HT1080 (cell line): Measurements from ENCODE around the gene SULT1A2. TPM values are rescaled to one million over a fixed set of nuclear protein-coding genes. Genes with fewer than 3 reads are reported as not detected.
"Not testable (repeated sequence)": the region's sequence is repeated elsewhere in the genome, so short reads cannot be mapped to it uniquely, and the experiment has no call there.

Experiments used
- DNase-seq: peaks from one replicate; pipeline ENCODE4 v3.0.0-alpha.2; 2015; ENCODE audit warnings: low read depth
- total RNA-seq: library from RNA; depleted of rRNA; stranded (reverse); fragments of >200 nt; shearing (Covaris generic); gene quantifications from 2 replicates; pipeline ENCODE4 v1.2.3, GENCODE V29; 2014

SULT1A2 gene
- total RNA-seq, 1 experiment from 2014 or later, result not detected

DNA sequence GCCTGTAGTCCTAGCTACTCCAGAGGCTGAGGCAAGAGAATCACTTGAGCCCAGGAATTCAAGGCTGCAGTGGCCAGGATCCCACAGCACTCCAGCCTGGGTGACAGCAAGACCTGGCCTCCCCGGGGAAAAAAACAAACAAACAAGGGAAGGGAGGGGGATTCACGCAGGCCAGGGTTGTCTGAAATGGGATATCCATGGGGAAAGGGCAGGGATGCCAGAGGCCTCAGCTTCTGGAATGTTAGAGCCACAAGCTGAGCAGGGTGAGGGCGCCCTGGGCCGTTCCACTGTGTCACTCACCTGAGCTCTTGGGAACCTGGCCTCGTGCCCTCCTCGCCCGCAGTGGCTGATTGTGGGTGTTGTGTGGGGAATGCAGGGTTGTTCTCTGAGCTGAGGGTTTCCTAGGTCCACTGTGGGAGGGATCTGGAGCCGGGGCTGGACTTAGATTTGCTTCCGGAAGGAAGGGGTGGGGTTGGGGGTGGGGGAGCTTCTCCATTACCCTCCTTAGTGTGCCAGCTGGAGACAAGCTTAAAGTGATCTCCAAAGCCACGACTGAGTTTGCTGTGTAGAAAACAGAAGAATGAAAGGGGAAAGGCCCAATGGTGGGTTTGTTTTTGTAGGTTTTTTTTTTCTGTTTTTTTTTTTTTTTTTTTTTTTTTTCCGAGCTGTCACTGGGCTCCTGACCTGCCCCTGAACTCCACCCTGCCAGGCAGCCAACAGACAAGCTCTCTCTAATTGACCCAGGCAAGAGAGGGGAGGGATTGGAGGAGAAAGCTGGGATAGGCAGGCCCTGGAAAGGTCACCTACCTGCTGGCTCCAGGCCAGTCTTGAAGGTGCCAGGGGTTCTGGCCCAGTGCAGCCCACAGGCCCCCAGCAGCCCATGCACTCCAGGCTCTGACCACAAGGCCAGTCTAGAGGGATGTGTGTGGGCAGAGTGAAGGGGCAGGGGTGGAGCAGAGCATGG lies 13.1 kb upstream of the SULT1A2 start, which contains the start of gene SULT1A1:
Gene SULT1A1, minus strand, starts transcription at position 414 of the 964 bp plus-strand sequence. CDS start 1,189 bp downstream, outside the sequence.
- DNase-seq, result no peak

DNA sequence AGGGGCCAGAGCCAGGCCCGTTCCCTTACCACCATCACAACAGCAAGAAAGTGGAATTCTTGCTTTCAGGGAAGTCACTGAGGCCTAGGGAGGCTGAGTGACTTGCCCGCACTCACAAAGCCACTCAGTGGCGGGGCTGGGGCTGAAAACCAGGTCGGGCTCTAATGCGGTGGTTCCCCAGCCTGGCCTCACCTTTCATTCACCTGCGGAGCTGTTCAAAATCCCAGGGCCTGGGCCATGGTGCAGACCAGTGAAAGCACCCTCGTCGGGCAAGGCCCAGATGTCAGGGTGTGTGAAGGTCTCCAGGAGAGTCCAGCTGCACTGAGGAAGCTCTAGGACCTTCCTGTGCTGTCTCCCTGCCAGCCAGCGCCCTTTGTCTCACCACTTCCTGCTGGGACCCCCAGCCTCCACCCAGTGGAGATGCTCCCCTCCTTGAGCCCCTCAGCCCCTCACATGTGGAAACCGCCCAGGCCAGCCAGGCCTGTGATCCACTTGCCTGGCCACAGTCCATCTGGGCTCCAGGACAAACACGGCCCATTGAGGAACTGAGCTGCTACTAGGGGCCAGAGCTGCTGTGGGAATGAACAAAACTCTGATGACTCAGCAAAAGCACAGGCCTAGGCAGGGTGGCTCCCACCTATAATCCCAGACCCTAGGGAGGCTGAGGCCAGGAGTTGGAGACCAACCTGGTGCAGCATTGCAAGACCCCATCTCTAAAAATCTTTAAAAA lies 12.2 kb upstream of the SULT1A2 start:
- DNase-seq, result not testable (repeated sequence)

DNA sequence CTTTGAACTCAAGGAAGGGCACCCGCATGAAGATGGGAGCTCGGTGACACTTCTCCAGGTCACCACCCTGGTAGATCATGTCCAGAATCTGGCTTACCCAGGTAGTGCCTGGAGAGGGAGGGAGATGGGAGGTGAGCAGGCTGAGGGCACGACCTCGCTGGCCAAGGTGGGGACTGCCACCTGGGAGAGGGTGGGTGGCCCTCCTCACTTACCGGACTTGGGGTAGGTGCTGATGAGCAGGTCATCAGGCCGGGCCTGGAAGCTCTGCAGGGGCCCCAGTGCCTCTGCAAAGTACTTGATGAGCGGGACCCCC lies 11.6 kb upstream of the SULT1A2 start:
- not testable (repeated sequence) for DNase-seq

DNA sequence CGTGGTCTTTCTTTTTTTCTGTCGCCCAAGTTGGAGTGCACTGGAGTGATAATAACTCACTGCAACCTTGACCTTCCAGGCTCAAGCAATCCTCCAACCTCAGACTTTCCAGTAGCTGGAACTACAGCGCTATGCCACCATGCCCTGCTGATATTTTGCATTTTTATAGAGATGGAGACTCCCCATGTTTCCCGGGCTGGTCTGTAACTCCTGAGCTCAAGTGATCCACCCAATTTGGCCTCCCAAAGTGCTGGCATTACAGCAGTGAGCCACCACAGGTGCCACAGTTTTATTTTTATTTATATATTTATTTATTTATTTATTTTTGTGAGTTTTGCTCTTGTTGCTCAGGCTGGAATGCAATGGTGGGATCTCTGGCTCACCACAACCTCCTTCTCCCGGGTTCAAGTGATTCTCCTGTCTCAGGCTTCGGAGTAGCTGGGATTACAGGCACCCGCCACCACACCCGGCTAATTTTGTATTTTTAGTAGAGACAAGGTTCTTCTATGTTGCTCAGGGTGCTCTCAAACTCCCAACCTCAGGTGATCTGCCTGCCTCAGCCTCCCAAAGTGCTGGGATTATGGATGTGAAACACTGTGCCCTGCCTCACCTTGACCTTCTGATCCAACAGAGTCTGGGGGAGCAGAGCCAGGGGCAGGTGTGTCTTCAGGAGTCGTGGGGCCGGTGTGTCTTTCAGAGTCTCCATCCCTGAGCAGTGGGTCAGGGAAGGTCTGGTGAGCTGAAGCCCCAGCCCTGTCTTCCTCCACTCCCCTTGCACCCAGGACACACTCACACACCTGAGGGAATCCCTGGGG lies 11.0 kb upstream of the SULT1A2 start:
- DNase-seq, result not testable (repeated sequence)

DNA sequence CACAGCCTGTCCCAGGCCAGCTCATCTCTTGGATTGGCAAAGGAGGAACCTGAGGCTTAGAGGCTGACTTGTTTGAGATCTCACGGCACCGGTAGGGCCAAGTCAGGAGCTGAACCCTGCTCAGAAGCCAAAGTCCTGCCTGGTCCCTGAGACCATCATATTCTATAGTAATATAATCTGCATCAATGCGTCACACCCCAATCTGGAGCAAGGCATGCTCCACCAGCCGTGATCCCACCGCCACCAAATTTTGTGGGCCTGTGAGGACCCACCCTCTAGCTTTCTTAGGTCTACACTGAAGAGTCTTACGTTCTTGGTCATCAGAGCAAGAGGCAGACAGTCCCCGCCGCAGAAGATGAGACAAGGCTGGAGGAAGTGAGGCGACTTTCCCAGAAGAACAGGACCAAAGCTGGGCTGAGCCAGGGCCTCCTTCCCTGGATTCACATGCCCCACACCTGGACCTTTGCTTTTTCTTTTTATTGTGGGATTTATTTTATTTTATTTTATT lies 10.3 kb upstream of the SULT1A2 start:
- no peak for DNase-seq

DNA sequence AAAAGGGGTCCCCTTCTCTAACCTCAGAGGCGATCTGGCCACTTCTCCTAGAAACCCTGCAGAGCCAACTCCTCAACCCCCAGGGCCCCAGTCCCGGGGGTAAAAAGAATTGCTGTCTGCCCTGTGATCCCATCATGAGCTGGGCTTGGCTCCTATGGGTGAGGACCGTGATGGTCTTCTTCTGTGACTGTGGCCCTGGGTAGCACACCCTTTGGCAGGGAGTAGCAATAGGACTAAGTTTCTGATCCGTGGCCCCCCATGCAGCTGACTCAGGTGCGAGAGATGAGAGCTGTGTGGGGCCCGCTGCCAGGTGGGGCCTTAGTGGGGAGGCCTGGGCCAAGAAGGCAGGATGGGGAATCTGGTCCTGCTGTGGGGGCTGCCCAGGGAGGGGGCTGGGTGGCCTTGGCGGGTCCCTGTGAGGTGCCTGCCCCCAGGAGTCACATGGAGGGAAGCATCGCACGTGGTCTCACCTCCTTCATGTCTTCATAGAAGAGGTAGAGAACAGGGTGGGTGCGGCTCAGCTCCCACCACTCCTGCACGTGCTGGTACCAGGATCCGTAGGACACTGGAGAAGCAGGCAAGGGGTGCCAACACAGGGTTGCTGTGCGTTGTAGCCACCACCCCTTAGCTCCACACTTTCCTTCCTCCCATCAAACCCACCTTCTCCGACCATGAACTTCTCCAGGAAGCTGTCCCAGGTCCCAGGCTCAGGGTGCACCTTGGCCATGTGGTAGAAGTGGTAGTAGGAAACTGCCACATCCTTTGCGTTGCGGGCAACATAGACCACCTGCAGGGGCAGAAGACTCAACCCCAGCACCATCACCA lies 9.7 kb upstream of the SULT1A2 start:
- DNase-seq, result no peak

DNA sequence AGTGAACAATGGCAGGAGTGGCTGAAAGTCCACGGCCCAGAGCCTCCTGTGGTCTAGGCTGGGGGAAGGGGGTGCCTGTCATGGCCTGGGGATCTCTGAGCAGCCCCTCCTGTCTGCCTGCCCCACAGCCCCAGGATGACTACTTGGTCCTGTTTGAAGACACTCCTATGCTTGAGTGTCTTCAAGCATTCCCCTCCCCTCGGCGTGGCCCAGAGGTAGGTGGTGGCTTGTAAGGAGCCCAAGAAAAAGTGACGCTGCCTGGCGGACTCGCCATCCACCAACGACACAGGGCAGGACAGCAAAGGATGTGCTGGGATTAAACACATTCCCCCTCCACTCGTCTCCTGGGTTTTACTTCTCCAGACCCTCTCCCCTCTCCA lies 7.3 kb upstream of the SULT1A2 start:
- no peak for DNase-seq

DNA sequence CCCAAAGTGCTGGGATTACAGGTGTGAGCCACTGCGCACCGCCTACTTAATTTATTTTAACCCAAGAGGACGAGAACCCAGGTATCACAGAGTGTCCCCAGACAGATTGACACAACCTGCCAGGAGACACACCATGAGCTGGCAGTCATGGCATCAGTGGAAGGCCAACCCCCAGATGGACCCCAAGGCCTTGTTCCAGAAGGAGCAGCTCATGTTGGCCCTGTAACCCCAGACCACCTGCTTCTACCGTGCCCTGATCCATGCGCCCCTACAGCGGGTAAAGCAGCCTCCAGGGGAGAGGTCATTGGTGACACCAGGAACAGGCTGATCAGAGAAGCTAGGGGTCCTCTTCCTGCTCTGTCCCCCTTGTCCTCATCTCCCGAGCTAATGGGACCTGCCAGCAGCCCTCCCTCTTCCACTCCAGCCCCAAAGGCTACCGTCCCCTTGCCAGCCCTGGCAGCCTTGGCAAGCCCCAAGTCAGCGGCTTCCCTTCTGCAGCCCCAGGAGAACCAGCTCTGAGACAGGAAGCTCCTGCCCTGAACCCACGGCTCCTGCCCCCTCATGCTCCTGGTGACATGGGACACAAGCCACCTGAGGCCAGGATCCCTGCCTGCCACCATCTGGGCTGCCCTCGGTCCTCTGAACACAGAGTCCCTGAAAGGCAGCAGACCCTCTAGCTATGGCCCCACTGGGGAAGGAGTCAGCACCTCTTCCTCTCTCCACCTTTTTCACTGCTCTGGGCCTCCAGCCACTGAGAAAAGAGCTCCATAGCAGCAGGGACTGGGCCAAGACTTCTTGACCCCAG lies 6.7 kb upstream of the SULT1A2 start:
- no peak for DNase-seq

DNA sequence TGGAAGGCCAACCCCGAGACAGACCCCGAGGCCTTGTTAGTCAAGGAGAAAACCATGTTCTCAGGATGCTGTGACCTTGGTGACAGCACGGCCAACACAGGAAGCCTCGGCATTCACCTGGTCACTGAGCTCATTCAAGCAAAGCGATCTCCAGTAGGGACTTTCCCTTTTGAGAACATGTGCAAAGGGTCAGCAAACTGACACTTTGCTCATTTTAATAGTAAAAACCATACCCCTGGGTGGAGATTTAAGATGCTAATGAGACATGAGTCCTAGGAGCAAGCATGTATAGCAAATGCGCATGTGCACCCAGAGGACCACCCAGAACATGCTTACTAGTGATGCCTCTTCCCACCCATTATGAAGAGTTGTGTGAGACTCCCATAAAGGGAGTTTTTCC lies 5.7 kb upstream of the SULT1A2 start:
- DNase-seq, result no peak

DNA sequence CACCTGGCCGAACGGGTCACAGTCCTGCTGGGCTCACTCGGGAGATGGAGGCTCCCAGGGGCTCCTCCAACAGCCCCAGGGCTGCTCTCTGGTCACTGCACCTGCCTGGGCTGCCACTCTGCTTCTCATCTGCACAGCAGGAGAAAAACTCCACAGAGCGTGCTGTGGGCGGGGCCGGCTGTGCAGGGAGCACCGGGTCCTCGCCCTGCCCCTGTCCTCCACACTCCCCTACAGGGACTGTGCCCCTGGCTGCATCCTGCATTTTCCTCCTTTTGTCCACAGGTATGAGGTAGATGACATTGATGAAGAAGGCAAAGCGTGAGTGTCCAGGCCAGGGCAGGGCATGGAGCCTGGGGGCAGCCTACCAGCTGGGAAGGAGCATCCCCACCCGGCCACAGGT lies 5.2 kb upstream of the SULT1A2 start:
- DNase-seq, result not testable (repeated sequence)

DNA sequence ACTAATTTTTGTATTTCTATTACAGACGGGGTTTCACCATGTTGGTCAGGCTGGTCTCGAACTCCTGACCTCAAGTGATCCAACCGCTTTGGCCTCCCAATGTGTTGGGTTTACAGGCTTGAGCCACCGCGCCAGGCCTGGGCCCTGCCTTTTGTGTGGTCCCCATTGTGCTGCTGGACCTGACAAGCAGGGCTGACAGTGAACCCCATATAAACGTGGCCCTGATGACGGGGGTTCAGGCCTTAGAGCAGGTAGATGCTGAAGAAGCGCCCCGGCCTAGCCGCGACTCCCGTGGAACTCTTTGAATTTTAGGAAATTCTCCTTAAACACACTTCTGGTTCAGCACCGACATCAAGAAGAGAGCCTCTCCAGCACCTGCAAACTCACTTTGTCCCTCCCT lies 4.7 kb upstream of the SULT1A2 start:
- not testable (repeated sequence) for DNase-seq

DNA sequence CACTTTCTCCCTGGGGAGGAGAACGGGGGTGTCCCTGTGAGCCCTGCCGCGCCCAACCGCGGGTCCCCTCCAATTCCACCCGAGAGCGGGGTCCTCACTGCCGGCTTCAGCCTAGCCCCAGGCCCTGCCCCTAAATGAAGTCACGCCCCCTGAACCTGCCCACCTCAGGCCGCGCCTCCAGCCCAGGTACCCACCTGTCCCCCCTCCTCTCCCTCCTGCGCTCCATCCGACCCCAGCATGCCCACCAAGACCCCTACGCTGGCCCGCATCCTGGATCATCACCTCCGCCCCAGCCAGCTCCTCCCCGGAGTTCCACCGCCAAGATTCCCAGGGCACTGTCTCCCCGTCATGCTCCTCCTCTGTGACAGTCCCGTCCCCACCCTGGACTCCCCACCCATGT lies 4.1 kb upstream of the SULT1A2 start:
- DNase-seq, result not testable (repeated sequence)

DNA sequence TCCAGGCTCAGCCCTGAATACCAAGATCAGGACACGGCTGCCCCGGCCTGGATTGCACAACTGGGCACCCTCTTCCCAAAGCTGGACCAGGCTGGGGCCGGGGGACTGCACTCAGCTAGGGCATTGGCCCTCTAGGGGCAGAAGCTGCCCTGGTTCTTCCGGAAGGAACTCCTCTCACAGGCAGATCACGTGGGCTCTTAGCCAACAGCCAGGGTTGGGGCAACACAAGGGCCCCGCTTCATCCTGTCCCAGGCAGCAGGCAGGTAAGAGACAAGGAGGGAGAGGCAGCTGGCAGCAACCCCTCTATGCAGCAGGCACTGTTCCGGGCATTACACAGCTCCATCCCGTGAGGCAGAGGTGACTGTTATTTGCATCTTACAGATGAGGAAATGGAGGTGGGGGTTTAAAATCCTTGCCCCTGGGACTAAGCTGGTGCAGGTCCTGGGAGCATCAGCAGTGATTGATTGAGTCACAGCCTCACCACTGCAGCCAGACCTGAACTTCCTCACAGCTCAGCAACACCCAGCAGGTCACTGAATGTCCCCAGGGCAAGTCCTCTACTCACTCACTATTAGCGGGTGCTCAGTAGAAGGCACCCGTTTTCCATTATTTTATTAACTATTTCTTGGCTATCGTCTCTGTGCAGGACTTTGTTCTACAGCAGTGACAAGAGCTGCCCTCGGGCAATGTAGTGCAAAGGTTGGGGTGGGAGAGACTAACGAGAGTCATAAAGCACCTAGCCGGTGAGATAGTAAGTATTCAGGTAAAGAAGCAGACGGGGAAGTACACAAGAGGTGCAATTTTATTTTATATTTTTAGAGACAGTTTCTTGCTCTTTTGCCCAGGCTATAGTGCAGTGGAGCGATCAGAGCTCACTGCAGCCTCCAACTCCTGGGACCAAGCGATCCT lies 2.8 kb upstream of the SULT1A2 start:
- DNase-seq, result not testable (repeated sequence)

DNA sequence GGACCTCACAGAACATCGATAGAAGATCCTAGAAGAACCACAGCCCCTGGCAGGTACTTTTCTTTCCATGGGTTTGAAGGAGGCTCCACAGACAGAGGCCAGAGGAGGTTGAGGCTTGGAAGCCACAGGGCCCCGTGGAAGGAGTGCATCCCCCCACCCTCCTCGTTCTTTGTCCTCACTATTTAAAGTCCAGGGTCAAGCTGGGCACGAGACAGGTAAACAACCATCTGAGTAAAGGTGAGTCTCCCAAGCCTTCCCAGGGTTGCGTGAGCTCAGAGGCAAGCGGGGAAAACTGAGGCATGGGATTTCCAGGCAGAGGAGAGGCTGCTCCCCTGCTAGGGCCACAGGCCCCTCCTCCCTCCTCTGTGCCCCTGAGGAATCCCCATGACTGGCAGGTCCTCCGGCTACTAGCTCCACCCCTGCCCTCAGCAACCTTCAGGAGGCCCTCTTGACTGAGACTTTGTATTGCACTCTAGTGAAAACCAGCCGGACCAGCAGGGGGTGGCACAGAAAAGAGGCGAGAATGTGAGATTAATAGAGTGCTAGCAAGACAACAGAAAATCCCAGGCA lies 927 bp upstream of the SULT1A2 start:
- DNase-seq, result no peak

DNA sequence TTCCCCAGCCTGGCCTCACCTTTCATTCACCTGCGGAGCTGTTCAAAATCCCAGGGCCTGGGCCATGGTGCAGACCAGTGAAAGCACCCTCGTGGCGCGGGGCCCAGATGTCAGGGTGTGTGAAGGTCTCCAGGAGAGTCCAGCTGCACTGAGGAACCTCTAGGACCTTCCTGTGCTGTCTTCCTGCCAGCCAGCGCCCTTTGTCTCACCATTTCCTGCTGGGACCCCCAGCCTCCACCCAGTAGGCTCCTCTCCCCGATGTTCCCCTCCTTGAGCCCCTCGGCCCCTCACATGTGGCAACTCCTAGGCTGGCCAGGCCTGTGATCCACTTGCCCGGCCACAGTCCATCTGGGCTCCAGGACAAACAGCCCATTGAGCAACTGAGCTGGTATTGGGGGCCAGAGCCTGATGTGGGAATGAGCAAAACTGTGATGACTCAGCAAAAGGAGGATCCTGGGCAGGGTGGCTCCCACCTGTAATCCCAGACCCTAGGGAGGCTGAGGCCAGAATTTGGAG lies 677 bp downstream of the SULT1A2 start:
- no peak for DNase-seq

DNA sequence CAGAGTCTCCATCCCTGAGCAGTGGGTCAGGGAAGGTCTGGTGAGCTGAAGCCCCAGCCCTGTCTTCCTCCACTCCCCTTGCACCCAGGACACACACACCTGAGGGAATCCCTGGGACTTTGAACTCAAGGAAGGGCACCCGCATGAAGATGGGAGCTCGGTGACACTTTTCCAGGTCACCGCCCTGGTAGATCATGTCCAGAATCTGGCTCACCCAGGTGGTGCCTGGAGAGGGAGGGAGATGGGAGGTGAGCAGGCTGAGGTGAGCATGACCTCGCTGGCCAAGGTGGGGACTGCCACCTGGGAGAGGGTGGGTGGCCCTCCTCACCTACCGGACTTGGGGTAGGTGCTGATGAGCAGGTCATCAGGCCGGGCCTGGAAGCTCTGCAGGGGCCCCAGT lies 1.4 kb downstream of the SULT1A2 start:
- DNase-seq, result not testable (repeated sequence)

DNA sequence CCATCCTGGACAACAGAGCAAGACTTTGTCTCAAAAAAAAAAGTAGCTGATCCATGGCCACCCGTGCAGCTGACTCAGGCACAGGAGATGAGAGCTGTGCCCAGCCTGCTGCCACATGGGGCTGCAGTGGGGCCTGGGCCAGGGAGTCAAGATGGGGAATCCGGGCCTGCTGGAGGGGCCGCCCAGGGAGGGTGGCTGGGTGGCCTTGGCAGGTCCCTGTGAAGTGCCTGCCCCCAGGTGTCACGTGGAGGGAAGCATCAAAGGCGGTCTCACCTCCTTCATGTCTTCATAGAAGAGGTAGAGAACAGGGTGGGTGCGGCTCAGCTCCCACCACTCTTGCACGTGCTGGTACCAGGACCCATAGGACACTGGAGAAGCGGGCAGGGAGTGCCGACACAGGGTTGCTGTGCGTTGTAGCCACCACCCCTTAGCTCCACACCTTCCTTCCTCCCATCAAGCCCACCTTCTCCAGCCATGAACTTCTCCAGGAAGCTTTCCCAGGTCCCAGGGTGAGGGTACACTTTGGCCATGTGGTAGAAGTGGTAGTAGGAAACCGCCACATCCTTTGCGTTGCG lies 3.8 kb downstream of the SULT1A2 start:
- DNase-seq, result no peak

DNA sequence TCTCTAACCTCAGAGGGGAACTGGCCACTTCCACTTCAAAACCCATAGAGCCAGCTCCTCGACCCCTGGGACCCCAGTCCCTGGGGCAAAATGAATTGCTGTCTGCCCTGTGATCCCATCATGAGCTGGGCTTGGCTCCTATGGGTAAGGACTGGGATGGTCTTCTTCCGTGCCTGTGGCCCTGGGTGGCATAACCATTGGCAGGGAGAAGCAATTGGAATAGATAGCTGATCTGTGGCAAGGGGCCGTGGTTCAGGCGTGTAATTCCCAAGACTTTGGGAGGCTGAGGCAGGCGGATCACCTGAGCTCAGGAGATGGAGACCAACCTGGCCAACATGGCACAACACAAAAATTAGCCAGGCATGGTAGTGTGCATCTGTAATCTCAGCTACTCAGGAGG lies 4.3 kb downstream of the SULT1A2 start:
- DNase-seq, result no peak
